ENCODE data around the gene PLA2G4E. TPM values are rescaled to one million over a fixed set of nuclear protein-coding genes. Genes with fewer than 3 reads are reported as not detected.

PLA2G4E gene
- total RNA-seq, 1 experiment from 2014 or later: not detected

DNA sequence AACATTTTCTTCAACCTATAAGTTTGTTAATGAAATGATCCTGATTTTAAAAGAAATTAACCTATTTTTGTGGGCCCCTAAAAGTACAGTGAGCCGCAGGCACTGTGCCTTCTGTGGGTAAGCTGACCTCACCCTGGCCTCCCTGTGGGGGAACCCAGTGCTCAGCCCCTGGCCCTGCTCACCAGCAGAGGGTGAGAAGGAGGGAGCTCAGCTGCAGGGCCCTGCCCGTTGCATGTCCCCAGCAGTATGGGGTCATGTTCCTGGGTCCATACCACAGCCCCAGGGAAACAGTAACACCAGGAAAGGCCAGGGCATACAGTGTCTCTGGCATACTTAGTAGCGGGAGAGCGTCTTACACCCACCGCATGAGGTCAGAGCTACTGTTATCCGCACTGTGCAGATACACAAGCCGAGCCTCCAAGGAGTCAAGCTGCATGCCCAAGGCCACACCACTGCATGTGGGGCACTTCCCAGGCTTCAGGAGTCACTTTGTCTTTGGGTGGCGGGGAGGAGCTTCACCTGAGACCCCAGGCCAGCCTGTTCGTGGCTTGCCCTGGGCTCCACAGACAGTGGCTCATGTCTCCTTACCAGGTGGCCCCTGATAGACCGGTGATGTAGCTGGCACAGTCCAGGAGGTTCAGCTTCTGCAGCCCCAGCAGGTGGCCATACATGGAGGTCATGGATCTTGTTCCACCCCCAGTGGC is 25.9 kb downstream of the PLA2G4E start:
- ChIA-PET POLR2A (ENCODE audit: unreplicated experiment) (interaction anchor here (0.5 kb wide), 1 partner anchor 124 kb away, joined by 12 read pairs; no protein-coding TSS in a partner anchor), CTCF (interaction anchor here (1.1 kb wide), 1 partner anchor 60 kb away, joined by 4 read pairs; no protein-coding TSS in a partner anchor)
- Histone ChIP-seq H4K20me1 (ENCODE audit: insufficient read depth) (no peaks in the 10 kb centered on the region), H3K79me2 (ENCODE audit: low read depth) (no peaks in the 10 kb centered on the region), H3K36me3 (ENCODE audit: low read depth) (no peaks in the 10 kb centered on the region), H3K4me2 (no peak overlapping the region), H3F3A (ENCODE audit: insufficient read depth, low read depth) (no peaks in the 10 kb centered on the region), H2AFZ (no peak overlapping the region), H3K9me2 (ENCODE audit: insufficient read depth) (no peaks in the 10 kb centered on the region), H3K27ac (no peak overlapping the region), H3K27me3 (ENCODE audit: insufficient read depth, low read depth) (no peaks in the 10 kb centered on the region), H3K4me1 (replicated peaks; ENCODE audit: insufficient read depth) (no peaks in the 10 kb centered on the region), H3K4me3 (no peak overlapping the region), H3K9me3 (ENCODE audit: insufficient read depth, low read depth) (no peaks in the 10 kb centered on the region)
- no peak for DNase-seq
- TF ChIP-seq EZH2 (IDR thresholded peaks at IDR 0.05; ENCODE audit: low read depth) (no peak), CTCF (conservative IDR thresholded peaks at IDR 0.05) (no peak)
- intact Hi-C loops (cut with micrococcal nuclease; ENCODE audit: unreplicated experiment): no loop called here
- no TSS peak for BruUV-seq (replicated peaks)

GRCh38 chr15:41994171-41994650 is 26.6 kb downstream of the PLA2G4E start:
- DNase-seq: no peak
- no peaks in the 10 kb centered on the region for H3K36me3 ChIP-seq (ENCODE audit: low read depth)
- H3K79me2 ChIP-seq (ENCODE audit: low read depth): no peaks in the 10 kb centered on the region
- no peak overlapping the region for H3K4me2 ChIP-seq
- no TSS peak for BruUV-seq (replicated peaks)
- H2AFZ ChIP-seq: no peak overlapping the region
- intact Hi-C loops (cut with micrococcal nuclease; ENCODE audit: unreplicated experiment): no loop called here
- H3K9me2 ChIP-seq (ENCODE audit: insufficient read depth): no peaks in the 10 kb centered on the region
- no peaks in the 10 kb centered on the region for H3K27me3 ChIP-seq (ENCODE audit: insufficient read depth, low read depth)
- ChIA-PET POLR2A (ENCODE audit: unreplicated experiment) (interaction anchor here (0.5 kb wide), 1 partner anchor 124 kb away, joined by 12 read pairs; no protein-coding TSS in a partner anchor), CTCF (interaction anchor here (1.1 kb wide), 1 partner anchor 61 kb away, joined by 4 read pairs; no protein-coding TSS in a partner anchor)
- no peaks in the 10 kb centered on the region for H3K4me1 ChIP-seq (replicated peaks; ENCODE audit: insufficient read depth)
- no peak overlapping the region for H3K4me3 ChIP-seq
- H3K9me3 ChIP-seq (ENCODE audit: insufficient read depth, low read depth): no peaks in the 10 kb centered on the region
- no peak for TF ChIP-seq EZH2 (IDR thresholded peaks at IDR 0.05; ENCODE audit: low read depth)
- no peak for TF ChIP-seq CTCF (conservative IDR thresholded peaks at IDR 0.05)
- no peak overlapping the region for H3K27ac ChIP-seq
- H3F3A ChIP-seq (ENCODE audit: insufficient read depth, low read depth): no peaks in the 10 kb centered on the region
- no peaks in the 10 kb centered on the region for H4K20me1 ChIP-seq (ENCODE audit: insufficient read depth)

DNA sequence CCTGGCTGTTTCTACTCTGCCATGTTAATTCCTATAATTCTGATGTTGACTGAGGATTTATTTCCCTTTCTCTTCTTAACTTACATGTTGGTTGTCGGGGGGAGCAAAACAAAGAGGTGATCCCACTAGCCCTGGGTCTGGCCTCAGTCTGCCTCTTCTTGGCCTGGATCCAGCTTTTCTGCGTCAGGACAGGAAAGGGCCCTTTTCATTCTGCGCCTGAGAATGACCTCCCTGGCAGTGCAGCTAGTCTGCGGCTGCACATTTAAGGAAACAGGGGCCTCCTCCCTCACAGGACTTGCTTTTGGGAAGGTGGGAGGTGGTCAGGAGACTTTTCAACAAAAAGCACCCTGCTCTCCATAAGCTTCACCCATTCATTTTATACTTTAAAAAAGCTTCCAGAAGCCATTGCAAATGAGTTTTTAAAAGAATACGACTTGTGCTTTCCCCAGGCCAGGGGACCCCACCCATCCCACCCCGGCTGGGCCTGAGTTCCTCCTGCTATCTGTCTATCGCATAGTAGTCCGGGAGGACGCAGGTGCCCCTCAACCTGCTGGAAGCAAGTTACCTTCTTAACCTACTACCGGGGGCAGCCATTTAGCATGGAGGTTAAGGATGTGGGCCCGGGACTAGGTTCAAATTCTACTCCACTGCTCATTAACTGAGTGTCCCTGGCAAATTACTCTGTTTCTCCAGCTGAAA is 27.2 kb downstream of the PLA2G4E start:
- no peak overlapping the region for H2AFZ ChIP-seq
- H4K20me1 ChIP-seq (ENCODE audit: insufficient read depth): no peaks in the 10 kb centered on the region
- no peak for DNase-seq
- H3K79me2 ChIP-seq (ENCODE audit: low read depth): no peaks in the 10 kb centered on the region
- H3F3A ChIP-seq (ENCODE audit: insufficient read depth, low read depth): no peaks in the 10 kb centered on the region
- ChIA-PET POLR2A (ENCODE audit: unreplicated experiment) (no interaction called here), CTCF (no interaction called here)
- no peaks in the 10 kb centered on the region for H3K27me3 ChIP-seq (ENCODE audit: insufficient read depth, low read depth)
- no peaks in the 10 kb centered on the region for H3K9me3 ChIP-seq (ENCODE audit: insufficient read depth, low read depth)
- no peaks in the 10 kb centered on the region for H3K9me2 ChIP-seq (ENCODE audit: insufficient read depth)
- no peaks in the 10 kb centered on the region for H3K36me3 ChIP-seq (ENCODE audit: low read depth)
- no peak for TF ChIP-seq CTCF (conservative IDR thresholded peaks at IDR 0.05)
- TF ChIP-seq EZH2 (IDR thresholded peaks at IDR 0.05; ENCODE audit: low read depth): no peak
- no peak overlapping the region for H3K4me2 ChIP-seq
- H3K4me1 ChIP-seq (replicated peaks; ENCODE audit: insufficient read depth): no peaks in the 10 kb centered on the region
- BruUV-seq (replicated peaks): no TSS peak
- no peak overlapping the region for H3K27ac ChIP-seq
- no peak overlapping the region for H3K4me3 ChIP-seq
- intact Hi-C loops (cut with micrococcal nuclease; ENCODE audit: unreplicated experiment): no loop called here

Measured in PC-9 (cell line).